HG02870 (cell line): ENCODE measurements around the gene SNTG2.
A peak's percentile ranks its signal among the peaks of the same experiment; 100 is the strongest.

Source experiments
- ATAC-seq: cut with Tn5 transposase; IDR thresholded peaks from one replicate; pipeline ENCODE4 v1.9.1; 2021; ENCODE audit warnings: mild to moderate bottlenecking, moderate library complexity; ENCODE audit not compliant: unreplicated experiment

SNTG2 gene

DNA sequence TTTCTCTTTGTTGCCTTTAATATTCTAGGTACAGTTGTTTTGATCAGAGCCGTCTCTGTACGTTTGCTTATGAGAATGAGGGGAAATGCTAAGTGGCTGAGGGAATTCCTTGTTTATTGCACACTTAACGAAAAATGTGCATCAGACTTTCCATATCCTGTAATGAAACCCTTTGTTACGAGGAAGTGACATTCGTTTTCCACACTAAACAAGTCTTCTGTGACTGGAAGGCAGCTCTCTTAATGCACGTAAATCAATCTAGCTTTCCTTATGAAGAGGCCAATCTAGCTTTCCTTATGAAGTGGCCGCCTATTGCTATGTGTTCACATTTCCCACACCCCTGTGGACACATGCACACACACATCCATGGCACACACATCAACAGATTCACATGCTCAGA, 186.2 kb downstream of the SNTG2 start:
- no peak for ATAC-seq

DNA sequence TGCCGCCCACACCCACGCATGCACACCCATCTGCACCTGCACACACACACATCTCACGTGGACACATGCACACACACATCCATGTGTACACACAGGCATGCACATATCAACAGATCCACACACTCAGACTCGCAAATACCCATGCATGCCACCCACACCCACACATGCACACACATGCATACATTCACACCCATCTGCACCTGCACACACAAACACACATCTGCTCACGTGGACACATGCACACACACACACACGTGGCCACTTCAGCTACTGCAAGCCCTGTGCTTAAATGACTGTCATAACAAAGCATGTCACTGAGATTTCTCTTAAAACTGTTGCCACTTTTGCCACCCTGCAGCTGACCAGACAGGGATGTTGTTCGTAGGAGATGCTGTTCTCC, 186.6 kb downstream of the SNTG2 start:
- ATAC-seq, result no peak

DNA sequence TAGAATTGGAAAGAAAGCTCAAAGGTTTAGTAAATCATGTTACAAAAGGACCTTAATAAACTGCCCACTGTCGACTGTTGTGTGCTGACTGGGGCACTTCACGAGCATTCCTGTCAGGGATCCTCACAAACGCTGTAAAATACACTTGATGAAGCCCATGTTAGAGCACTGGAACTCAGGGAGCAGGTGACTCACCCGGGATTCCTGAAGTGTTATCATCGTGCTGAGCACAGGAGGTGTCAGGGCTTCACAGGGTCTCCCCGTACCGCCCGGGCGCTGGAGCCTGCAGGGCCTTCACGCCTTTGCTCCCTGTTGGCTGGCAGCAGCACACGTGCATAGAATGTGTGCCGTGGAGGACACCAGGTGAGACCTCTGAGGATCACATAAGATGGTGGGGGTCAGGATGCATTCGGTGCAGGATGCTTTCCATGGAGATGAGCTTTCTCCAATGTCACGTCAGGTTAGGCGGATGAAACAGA, 187.3 kb downstream of the SNTG2 start:
- no peak for ATAC-seq

DNA sequence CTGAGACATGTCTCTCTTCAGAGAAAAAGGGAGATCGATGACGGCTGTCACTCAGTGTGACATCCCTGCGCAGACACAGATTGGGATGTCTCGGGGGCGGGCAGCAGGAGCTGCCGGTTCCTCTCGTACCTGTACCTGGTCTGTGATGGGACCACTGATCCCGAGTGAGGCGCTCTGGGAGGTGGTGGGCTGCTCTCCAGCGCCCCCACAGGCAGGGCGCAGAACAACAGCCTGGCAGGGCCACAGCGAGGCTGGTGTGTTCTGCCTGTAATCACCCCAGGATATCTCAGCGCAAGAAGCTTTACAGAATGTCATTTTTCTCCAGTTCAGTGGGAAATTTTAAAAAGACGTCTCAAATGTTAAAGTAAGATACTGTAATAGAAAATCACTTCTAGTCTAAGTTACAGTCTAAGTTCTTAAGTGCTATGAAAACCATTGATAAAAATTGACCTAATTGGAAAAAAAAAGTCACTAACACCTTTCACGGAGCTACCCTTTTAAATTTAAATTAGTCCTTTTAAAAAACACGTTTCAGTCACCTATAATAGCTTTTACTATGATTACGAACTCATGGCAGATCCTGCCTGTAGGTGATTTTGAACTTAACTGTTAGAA, 189.8 kb downstream of the SNTG2 start:
- peak; percentile 70 for ATAC-seq

DNA sequence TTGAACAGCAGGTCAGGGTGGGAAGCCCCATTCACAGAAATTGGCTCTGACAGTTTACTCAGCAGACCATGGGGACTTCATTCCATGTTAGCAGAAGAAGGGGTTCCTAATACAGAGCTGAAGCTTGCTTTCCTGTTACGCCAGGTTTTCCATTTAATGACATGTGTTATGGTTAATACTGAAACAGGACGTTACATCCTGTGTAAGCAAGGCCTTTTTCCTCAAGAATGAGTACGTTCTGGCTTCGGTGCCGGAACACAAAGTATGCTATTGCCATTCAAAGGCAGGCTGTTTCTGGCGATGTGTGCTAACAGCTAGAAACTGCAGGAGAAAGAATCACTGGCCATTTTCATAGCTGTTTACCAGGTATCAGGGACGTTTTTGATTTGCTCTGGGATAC, 190.4 kb downstream of the SNTG2 start:
- ATAC-seq, result no peak

DNA sequence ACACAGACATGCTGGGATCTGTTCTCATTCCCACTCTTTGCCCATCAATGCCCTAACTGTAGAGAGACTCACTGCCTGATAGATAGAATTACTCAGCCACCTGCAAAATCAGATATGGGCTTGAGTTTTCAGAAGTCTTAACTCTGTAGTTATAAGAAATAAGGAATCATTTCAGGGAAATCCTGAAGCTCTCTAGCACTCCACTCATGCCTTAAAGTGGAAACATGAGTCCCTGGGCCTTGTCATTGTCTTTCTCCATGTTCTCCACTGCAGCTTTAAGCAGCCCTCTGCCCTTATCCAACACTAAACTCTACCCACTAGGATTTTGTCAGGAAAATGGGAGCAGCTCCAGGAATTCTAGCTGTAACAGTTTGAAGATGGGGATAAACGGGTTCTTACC, 192.5 kb downstream of the SNTG2 start:
- ATAC-seq, result no peak

DNA sequence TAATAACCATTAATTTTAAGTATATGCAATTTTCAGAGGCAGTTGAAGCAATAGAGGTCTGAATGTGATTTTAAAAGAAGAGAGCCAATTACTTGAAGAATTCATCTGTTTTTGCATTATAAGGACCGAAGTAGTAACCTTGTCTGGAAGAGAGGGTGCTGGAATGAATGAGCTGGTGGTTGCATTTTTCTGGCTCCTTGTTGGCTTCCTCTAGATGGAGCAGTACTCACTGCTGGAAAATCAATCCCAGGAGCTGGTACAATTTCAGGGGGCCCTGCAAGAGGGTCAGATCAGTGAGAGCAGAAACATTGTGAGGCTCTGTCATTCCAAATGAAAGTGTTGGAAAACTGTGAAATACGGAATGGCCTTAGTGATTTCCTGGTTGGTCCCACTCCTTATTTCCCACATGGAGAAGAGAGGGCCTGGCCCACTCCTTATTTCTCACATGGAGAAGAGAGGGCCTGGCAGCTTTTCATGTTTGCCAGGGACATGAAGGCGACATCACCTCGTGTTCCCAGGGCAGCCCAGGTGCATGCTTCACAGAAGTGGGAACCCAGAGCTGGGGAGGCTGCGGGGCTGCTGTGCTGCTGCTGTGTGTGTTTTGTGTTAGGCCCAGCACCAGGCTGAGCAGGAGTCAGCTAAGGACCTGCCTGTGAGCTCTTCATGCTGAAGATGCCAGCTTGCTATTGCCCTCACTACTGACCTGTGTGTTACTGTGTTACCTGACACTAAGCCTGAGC, 197.4 kb downstream of the SNTG2 start:
- ATAC-seq, result no peak

DNA sequence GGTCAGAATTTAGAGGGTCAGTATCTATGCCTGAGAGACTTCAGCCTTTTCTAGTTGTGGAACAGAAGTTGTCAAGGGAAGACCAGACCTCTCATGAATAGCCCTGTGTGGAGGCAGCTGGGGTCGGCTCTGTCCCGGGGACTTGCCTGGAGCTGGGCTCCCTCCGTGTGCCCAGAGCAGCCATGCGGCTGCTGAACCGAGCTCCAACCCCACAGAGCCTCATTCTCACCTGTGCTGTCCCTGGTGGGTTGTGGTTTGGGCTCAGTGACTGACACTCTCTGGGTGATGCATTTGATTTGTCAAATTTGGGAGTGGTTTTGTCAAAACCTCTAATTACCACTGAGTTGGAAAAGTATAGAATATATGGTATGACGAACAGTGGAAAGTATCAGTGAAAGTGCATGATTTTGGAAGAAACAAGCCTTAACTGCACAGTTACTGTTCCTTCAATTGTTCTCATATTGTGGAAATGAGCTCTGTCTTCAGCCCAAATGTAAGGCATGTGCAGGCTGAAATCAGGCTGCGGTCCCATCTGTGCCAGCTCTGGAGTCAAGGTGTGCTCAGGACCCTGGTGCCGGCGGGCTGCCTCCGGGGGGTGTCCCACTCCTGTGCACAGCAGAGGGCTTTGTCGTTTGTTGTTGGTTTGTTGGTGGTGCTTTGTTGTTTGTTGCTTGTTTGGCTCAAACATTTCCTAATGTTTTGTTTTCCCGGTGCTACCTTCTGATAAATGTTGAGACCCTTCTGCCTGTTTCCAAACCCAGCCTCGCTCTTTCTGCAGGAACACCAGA, 200.3 kb downstream of the SNTG2 start:
- ATAC-seq, result no peak

DNA sequence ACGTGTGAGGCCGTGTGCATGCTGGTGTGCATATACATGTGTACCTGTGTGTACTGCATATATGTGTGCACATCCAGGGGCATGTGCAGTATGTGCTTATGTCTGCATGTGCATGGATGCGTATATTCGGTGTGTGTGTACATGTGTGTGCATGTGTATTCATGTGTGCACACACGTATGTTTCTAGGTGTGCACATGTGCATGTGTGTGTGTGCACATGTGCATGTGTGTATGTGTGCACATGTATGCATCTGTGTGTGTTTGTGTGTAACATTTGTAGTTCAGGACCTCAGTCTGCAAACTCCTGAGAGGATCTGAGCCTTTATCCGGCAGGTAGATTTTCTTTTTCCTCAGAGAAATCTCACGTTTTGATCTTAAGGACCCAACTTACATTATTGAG, 201.7 kb downstream of the SNTG2 start:
- ATAC-seq, result no peak

DNA sequence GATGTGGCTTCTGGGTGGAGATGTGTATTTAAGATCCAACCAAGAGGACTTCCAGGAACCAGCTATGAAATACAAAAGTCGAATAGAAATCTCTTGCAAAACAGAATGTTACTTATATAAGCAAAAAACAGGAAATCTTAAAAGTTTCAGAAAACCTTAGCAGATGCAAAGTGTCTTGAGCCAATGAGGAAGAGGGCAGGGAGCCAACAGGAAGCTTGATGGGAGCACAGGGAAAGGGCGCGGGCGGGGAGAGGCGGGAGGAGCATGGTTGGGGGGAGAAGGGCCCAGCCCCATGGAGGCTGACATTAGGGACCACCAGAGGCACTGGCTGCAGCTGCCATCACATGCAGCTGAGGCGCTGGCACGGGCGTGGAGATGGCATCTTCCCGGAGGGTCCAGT, 203.3 kb downstream of the SNTG2 start:
- ATAC-seq, result no peak

DNA sequence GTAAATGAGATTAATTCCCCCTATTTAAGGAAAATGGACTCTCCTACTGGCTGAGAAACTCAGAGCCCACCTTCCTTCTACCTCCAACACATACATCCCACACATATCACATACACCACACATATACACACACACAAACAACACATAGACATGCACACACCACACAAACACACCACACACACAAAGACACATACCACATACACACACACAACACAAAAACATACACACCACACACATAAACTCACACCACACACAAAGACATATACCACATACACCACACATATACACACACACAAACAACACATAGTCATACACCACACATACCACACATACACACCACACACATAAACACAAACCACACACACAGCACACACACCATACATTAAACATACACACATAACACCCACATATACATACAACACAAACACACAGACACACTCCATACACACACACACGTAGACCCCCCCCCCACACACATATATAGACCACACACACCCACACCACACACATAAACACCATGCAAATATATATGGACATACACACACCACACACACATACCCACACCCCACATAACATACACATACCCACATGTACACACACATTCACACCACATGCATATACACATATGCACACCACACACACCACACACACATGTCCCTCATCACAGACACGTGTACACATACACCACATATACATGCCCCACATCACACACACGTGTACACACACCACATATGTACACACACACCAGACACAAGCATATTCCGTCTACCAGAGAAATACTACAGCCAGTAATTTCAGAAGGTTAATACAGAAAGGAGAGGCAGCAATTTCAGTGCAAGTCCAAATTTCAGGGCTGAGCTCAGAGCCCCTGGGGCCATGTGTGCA, 204.3 kb downstream of the SNTG2 start:
- ATAC-seq, result no peak

DNA sequence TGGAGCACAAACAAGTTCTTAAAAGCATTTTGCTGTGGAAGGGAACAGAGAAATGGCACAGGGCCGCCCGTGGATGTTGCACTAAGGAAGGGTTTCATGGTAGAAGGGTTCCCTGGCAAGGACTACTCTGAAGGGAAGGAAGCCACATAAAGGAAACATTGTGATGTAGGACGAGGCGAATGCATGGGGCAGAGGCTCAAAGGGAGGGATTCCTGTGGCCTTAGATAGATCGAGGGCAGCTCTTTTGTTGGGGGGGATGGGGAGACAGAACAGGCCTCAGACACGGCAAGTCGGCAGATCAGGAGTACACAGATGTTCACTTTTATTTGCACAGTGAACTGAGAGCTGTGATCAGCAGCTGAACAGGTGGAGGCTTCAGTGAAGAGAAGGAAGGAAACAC, 205.4 kb downstream of the SNTG2 start:
- ATAC-seq, result no peak

DNA sequence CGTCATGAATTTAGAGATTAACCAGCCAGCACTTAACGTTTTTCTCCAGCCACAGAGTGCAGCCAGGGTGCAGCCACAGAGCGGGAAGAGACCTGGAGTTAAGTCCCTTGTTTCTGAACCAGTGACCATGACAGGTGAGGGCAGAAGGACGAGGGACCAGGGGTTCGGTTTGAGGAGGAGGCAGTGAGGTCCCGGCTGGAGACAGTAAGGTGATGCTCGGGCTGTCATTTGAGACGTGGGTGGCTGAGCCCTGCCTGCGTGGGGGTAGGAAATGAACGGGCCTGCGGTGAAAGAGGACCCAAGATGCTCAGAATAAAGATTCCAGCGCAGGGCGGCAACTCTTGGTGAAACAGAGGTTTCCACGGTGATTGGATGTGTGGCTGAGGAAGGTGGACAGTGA, 205.9 kb downstream of the SNTG2 start:
- no peak for ATAC-seq

DNA sequence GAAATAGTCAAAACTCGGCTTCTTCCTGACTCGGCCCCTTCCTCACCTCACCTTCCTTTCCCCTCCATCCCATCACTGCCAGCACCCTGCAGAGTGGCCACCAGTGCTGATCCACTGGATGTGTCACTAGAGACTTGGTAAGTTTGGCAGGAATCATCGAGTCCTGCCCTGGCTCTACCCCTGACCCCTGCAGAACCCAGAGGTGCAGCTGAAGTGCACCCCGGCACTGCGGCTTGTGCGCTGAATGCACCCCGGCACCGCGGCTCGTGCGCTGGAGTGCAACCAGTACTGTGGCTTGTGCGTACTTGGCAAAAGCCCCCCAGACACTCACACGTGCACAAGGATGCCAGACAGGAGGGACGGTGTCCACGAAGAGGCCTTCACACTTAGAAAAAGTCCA, 206.5 kb downstream of the SNTG2 start:
- ATAC-seq, result no peak

DNA sequence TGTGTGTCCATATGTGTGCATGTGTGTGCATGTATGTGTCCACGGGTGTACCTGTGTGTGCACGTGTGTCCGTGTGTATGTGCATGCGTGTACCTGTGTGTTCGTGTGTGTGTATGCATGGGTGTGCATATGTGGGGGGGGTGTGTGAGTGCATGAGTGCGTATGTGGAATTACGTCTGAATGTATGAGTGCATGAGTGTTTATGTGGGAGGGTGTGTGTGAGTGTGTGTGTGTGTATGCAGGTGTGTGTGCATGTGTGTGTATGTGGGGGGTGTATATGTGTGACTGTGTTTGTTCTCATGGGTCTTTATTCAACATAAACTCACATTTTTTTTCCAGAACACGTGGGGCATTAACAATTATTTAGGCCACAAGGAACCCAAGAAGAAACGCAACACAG, 208.4 kb downstream of the SNTG2 start:
- ATAC-seq, result no peak

DNA sequence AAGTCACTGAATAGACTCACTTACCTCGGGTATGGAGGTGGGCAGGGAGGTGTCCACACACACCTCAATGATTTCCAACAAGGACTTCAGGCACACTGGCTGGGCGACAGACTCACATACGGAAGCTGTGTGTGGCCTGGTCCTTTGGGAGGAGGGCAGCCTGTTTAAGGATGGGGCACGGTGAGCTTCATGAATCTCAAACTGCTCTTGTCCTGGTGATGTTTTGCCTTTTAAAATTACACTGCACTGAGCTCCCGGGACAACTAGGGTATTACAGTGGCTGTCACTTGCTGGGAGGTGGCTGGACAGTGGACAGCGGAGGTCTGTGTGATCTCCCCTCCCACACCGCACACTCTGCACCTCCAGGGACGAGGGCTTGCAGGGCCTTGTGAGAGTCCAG, 211.6 kb downstream of the SNTG2 start:
- no peak for ATAC-seq

DNA sequence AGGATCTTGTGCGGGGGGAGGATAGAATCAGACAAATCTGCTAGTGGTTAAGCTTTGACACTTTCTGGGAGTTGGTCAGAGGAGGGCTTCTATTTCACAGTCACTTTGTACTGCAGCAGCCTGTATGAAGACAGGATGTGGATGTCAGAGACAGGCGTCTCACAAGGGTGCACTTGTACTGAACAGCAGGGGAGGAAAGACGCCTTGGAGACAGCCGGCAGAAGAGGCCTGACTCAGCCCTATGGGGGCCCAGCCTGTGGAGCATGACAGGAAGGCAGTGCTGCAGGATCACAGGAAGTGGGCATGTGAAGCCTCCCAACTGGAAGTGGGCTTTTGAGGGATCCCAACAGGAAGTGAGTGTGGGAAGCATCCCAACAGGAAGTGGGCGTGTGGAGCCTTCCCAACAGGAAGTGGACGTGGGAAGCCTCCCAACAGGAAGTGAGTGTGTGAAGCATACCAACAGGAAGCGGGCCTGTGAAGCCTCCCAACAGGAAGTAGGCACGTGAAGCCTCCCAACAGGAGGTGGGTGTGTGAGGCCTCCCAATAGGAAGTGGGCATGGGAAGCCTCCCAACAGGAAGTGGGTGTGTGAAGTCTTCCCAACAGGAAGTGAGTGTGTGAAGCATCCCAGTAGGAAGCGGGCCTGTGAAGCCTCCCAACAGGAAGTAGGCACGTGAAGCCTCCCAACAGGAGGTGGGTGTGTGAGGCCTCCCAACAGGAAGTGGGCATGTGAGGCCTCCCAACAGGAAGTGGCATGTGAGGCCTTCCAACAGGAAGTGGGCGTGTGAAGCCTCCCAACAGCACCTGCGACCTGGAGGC, 212.3 kb downstream of the SNTG2 start:
- no peak for ATAC-seq

DNA sequence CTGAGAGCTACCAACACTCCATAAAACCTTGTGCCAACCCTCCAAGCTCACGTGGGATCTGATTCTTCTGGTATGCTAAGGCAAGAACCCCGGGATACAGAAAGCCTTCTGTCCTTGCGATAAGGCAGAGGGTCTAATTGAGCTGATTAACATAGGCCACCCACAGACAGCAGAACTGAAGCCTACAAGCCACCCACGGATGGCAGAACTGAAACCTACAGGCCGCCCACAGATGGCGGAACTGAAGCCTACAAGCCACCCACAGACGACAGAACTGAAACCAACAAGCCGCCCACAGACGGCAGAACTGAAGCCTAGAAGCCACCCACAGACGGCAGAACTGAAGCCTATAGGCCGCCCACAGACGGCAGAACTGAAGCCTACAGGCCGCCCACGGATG, 216.3 kb downstream of the SNTG2 start:
- ATAC-seq, result no peak

DNA sequence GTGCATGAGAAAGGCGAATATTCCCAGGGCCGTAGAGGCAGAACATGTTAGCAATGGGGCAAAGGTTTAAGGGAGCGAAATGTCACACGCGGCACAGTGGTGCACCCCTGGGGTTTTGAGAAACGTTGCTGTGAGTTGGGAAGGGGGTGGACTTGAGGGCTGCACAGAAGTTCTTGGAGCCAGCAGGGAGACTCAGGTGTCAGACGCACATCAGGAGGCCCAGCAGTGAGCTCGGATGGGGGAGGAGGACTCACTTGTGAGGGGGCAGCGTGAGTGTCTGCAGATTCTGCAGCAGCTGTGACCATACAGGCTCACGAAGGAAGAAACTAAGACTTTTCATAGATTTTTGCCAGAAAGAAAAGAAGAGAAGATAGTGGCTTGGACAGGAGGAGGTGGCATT, 218.2 kb downstream of the SNTG2 start:
- ATAC-seq, result no peak

DNA sequence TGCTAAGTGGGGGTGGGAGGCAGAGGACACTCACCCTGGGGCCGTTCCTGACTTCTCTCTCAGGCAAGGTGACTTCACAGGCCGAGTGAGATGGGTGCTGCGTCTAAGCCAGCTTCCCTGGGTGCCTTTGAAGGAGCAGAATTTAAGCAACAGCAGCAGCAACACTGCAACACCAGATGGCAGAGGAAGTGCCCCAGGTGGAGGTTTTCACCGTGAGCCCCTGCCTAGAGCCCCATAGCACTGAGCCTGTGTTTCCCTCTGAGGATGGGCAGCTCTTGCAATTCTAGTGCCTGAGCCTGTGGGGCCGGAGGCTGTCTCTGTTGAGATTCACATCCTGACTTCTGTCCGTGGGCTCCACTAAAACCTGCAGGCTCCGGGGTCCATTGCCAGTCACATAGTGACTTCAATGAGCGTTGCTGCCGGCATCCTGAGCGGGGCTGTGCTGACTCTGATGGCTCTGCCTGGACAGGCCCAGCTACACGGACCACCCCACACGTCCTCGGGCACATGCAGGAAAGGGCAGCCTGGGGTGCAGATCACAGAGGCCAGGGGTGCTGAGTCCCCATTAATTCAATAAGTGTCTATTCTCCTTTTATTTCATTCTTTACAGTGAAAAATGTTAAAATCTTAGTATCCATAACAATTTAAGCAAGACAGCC, 218.8 kb downstream of the SNTG2 start:
- ATAC-seq, result no peak
